Measurements from ENCODE around the gene PDE4D.

GRCh38 chr5:59521476-59521875, 372.1 kb downstream of the PDE4D start:
- TF ChIP-seq ZFP30 (CRISPR knock-in tag; IDR thresholded peaks at IDR 0.05) (no peak), ARNTL (CRISPR knock-in tag; IDR thresholded peaks at IDR 0.05; ENCODE audit: borderline replicate concordance, low read depth) (no peak), ZFP3 (CRISPR knock-in tag; IDR thresholded peaks at IDR 0.05) (no peak), TOX (CRISPR knock-in tag; IDR thresholded peaks at IDR 0.05; ENCODE audit: borderline replicate concordance) (no peak), OSR1 (CRISPR knock-in tag; IDR thresholded peaks at IDR 0.05) (no peak)
- TF ChIP-seq, protein P1, sequence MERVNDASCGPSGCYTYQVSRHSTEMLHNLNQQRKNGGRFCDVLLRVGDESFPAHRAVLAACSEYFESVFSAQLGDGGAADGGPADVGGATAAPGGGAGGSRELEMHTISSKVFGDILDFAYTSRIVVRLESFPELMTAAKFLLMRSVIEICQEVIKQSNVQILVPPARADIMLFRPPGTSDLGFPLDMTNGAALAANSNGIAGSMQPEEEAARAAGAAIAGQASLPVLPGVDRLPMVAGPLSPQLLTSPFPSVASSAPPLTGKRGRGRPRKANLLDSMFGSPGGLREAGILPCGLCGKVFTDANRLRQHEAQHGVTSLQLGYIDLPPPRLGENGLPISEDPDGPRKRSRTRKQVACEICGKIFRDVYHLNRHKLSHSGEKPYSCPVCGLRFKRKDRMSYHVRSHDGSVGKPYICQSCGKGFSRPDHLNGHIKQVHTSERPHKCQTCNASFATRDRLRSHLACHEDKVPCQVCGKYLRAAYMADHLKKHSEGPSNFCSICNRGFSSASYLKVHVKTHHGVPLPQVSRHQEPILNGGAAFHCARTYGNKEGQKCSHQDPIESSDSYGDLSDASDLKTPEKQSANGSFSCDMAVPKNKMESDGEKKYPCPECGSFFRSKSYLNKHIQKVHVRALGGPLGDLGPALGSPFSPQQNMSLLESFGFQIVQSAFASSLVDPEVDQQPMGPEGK (CRISPR knock-in tag; IDR thresholded peaks at IDR 0.05; ENCODE audit: borderline replicate concordance): no peak

All from SK-N-SH treated with all-trans-retinoic acid at 6 μM for 48 hours (cell line).